ENCODE measurements around the gene RGS19. TPM values are rescaled to one million over a fixed set of nuclear protein-coding genes. Genes with fewer than 3 reads are reported as not detected.
A peak's percentile ranks its signal among the peaks of the same experiment; 100 is the strongest.

RGS19 gene
- total RNA-seq, 2 donors from 2014 or later, result 42.8 to 50.9 TPM

- H3K36me3 Mint-ChIP-seq (ENCODE audit: low read depth), result no peaks in the 10 kb centered on the region
- peaks cover 35% of the 10 kb centered on the region for H3K4me1 Mint-ChIP-seq
- H3K27me3 Mint-ChIP-seq, result no peaks in the 10 kb centered on the region
- DNase-seq (no peak), ATAC-seq (no peak)
- peak overlapping the region; percentile 84 for H3K4me3 Mint-ChIP-seq
- peak overlapping the region; percentile 91 for H3K27ac Mint-ChIP-seq
- H3K9me3 ChIP-seq (ENCODE audit: control insufficient read depth, low read length, poor library complexity, severe bottlenecking), result no peaks in the 10 kb centered on the region
Measured at GRCh38 chr20:64037199-64037497, 42.2 kb downstream of the RGS19 start.

GRCh38 chr20:64036346-64037198 lies 42.7 kb downstream of the RGS19 start:
- H3K4me1 Mint-ChIP-seq, result peaks cover 34% of the 10 kb centered on the region
- H3K4me3 Mint-ChIP-seq, result peak overlapping the region; percentile 84
- no peaks in the 10 kb centered on the region for H3K36me3 Mint-ChIP-seq (ENCODE audit: low read depth)
- DNase-seq (no peak), ATAC-seq (no peak)
- peak overlapping the region; percentile 91 for H3K27ac Mint-ChIP-seq
- H3K9me3 ChIP-seq (ENCODE audit: control insufficient read depth, low read length, poor library complexity, severe bottlenecking), result no peaks in the 10 kb centered on the region
- no peaks in the 10 kb centered on the region for H3K27me3 Mint-ChIP-seq

- Mint-ChIP-seq H3K27ac (peak within 1 kb of the TSS; percentile 91), H3K36me3 (ENCODE audit: low read depth) (no peaks in the 10 kb centered on the region), H3K27me3 (no peaks in the 10 kb centered on the region), H3K4me3 (peak within 1 kb of the TSS; percentile 84), H3K4me1 (peaks cover 32% of the 10 kb centered on the region)
- ATAC-seq (no peak), DNase-seq (no peak)
- no peaks in the 10 kb centered on the region for H3K9me3 ChIP-seq (ENCODE audit: control insufficient read depth, low read length, poor library complexity, severe bottlenecking)
Measured at GRCh38 chr20:64035933-64036345, 43.4 kb downstream of the RGS19 start, which contains the start of gene C20orf204. C20orf204 (plus strand) TSS chr20:64036182; CDS start chr20:64036324, 142 bp downstream.

- no peaks in the 10 kb centered on the region for H3K9me3 ChIP-seq (ENCODE audit: control insufficient read depth, low read length, poor library complexity, severe bottlenecking)
- Mint-ChIP-seq H3K4me1 (peaks cover 32% of the 10 kb centered on the region), H3K4me3 (peak overlapping the region; percentile 81), H3K27ac (peak overlapping the region; percentile 91), H3K27me3 (no peaks in the 10 kb centered on the region), H3K36me3 (ENCODE audit: low read depth) (peaks cover 1% of the 10 kb centered on the region)
- peak in 2 of 3 donors; percentile 23 to 39 for DNase-seq
- ATAC-seq, result peak; percentile 70
Measured at GRCh38 chr20:64035066-64035932, 44.0 kb downstream of the RGS19 start.

GRCh38 chr20:64033981-64034493 lies 45.3 kb downstream of the RGS19 start:
- ATAC-seq (no peak), DNase-seq (no peak)
- Mint-ChIP-seq H3K36me3 (ENCODE audit: low read depth) (peaks cover 2% of the 10 kb centered on the region), H3K4me3 (peak overlapping the region; percentile 81), H3K27me3 (no peaks in the 10 kb centered on the region), H3K4me1 (peaks cover 27% of the 10 kb centered on the region), H3K27ac (peak overlapping the region; percentile 91)
- H3K9me3 ChIP-seq (ENCODE audit: control insufficient read depth, low read length, poor library complexity, severe bottlenecking), result no peaks in the 10 kb centered on the region

- H3K27me3 Mint-ChIP-seq, result no peaks in the 10 kb centered on the region
- peaks cover 5% of the 10 kb centered on the region for H3K36me3 Mint-ChIP-seq (ENCODE audit: low read depth)
- peak overlapping the region; percentile 91 for H3K27ac Mint-ChIP-seq
- H3K4me3 Mint-ChIP-seq, result no peak overlapping the region
- H3K9me3 ChIP-seq (ENCODE audit: control insufficient read depth, low read length, poor library complexity, severe bottlenecking), result no peaks in the 10 kb centered on the region
- no peak for DNase-seq
- peaks cover 27% of the 10 kb centered on the region for H3K4me1 Mint-ChIP-seq
- ATAC-seq, result no peak
Measured at GRCh38 chr20:64032706-64033624, 46.4 kb downstream of the RGS19 start.

GRCh38 chr20:64031822-64032314 lies 47.5 kb downstream of the RGS19 start:
- Mint-ChIP-seq H3K36me3 (ENCODE audit: low read depth) (peaks cover 5% of the 10 kb centered on the region), H3K27ac (no peak overlapping the region), H3K27me3 (no peaks in the 10 kb centered on the region), H3K4me3 (no peak overlapping the region), H3K4me1 (peaks cover 21% of the 10 kb centered on the region)
- no peaks in the 10 kb centered on the region for H3K9me3 ChIP-seq (ENCODE audit: control insufficient read depth, low read length, poor library complexity, severe bottlenecking)
- ATAC-seq (no peak), DNase-seq (no peak)

GRCh38 chr20:64030371-64031134 lies 48.8 kb downstream of the RGS19 start:
- H3K36me3 Mint-ChIP-seq (ENCODE audit: low read depth), result peaks cover 5% of the 10 kb centered on the region

GRCh38 chr20:64029293-64030117 lies 49.8 kb downstream of the RGS19 start:
- peaks cover 5% of the 10 kb centered on the region for H3K36me3 Mint-ChIP-seq (ENCODE audit: low read depth)
- ATAC-seq, result no peak
- H3K4me3 Mint-ChIP-seq, result no peak overlapping the region
- H3K9me3 ChIP-seq (ENCODE audit: control insufficient read depth, low read length, poor library complexity, severe bottlenecking), result no peaks in the 10 kb centered on the region
- H3K4me1 Mint-ChIP-seq, result peaks cover 13% of the 10 kb centered on the region
- H3K27ac Mint-ChIP-seq, result peak overlapping the region; percentile 67
- no peak for DNase-seq
- no peaks in the 10 kb centered on the region for H3K27me3 Mint-ChIP-seq

More at GRCh38 chr20:64030371-64031134, 48.8 kb downstream of the RGS19 start:
- DNase-seq, result no peak
- Mint-ChIP-seq H3K4me3 (no peak overlapping the region), H3K27ac (no peak overlapping the region), H3K4me1 (peaks cover 21% of the 10 kb centered on the region), H3K27me3 (no peaks in the 10 kb centered on the region)
- H3K9me3 ChIP-seq (ENCODE audit: control insufficient read depth, low read length, poor library complexity, severe bottlenecking), result no peaks in the 10 kb centered on the region
- ATAC-seq, result no peak

- Mint-ChIP-seq H3K4me3 (no peak overlapping the region), H3K36me3 (ENCODE audit: low read depth) (peaks cover 5% of the 10 kb centered on the region), H3K27ac (peak overlapping the region; percentile 83), H3K27me3 (no peaks in the 10 kb centered on the region), H3K4me1 (peaks cover 4% of the 10 kb centered on the region)
- no peaks in the 10 kb centered on the region for H3K9me3 ChIP-seq (ENCODE audit: control insufficient read depth, low read length, poor library complexity, severe bottlenecking)
- no peak for DNase-seq
- no peak for ATAC-seq
Measured at GRCh38 chr20:64027981-64028685, 51.2 kb downstream of the RGS19 start.

Measured in T-helper 17 cell (primary cell).